Sigmoid colon (tissue), 7 donors: ENCODE data around the gene NR1D2. TPM values are rescaled to one million over a fixed set of nuclear protein-coding genes. Genes with fewer than 3 reads are reported as not detected.
A peak's percentile ranks its signal among the peaks of the same experiment; 100 is the strongest.

Source experiments
- DNase-seq: peaks from one replicate; pipeline ENCODE4 v3.0.0-alpha.2; 2019
- H3K27ac ChIP-seq, 4 donors: fragments of 200-600 bp; sonication (generic); one replicate each; pipeline ENCODE4 v1.5.1; 2016 to 2019; ENCODE audit warnings: mild to moderate bottlenecking in 1 of 4
- H3K27me3 ChIP-seq, 3 donors: fragments of 200-600 bp; sonication (generic); one replicate each; pipeline ENCODE4 v1.5.1; 2019; ENCODE audit warnings: mild to moderate bottlenecking in 1 of 3
- H3K36me3 ChIP-seq, 4 donors: fragments of 200-600 bp; sonication (generic); one replicate each; pipeline ENCODE4 v1.5.1; 2016 to 2019
- H3K4me1 ChIP-seq, 4 donors: fragments of 200-600 bp; sonication (generic); one replicate each; pipeline ENCODE4 v1.5.1; 2017 to 2019
- H3K4me3 ChIP-seq, 4 donors: fragments of 200-600 bp; sonication (generic); one replicate each; pipeline ENCODE4 v1.5.1; 2017 to 2019; ENCODE audit warnings: mild to moderate bottlenecking in 2 of 4, moderate library complexity in 1 of 4
- H3K9me3 ChIP-seq, 4 donors: fragments of 200-600 bp in 3 of 4; sonication (generic) in 3 of 4; one replicate each; pipeline versions ENCODE4 v1.5.1 to v1.6.1; 2013 to 2019
- EP300 ChIP-seq, 4 donors: sonication (generic); formaldehyde crosslinking; IDR thresholded peaks; one replicate each; pipeline ENCODE4 v1.6.1; 2017; ENCODE audit warnings: antibody characterized with exemption in 4 of 4
- POLR2A ChIP-seq, 2 donors: fragments of 450-650 bp; IDR thresholded peaks; one replicate each; pipeline ENCODE4 v1.6.1; 2016; ENCODE audit warnings: antibody characterized with exemption in 2 of 2, mild to moderate bottlenecking in 2 of 2, moderate library complexity in 2 of 2
- POLR2AphosphoS5 ChIP-seq, 4 donors: sonication (generic); formaldehyde crosslinking; IDR thresholded peaks; one replicate each; pipeline ENCODE4 v1.6.1; 2017; ENCODE audit warnings: antibody characterized with exemption in 4 of 4
- WGBS, 2 donors: extraction: QIAGEN DNeasy Blood & Tissue Kit; methylation state at CpG; one replicate each; pipeline ENCODE4 v1.1.7; 2013; 5-methylcytosine and 5-hydroxymethylcytosine counted together
- intact Hi-C: fragments of 100-400 bp; cut with DNase I; formaldehyde crosslinking; loops from one replicate; pipeline ENCODE4 v1.15.1; 2023
- polyA plus RNA-seq, 3 donors: library from polyadenylated mRNA; stranded (reverse); fragments of 200-250 nt; gene quantifications; one replicate each; pipeline ENCODE4 v1.2.3, GENCODE V29; 2013
- total RNA-seq, 4 donors: library from RNA; depleted of rRNA; stranded (reverse); fragments of >200 nt; gene quantifications; one replicate each; pipeline ENCODE4 v1.1.0, GENCODE V29; 2016
- TF ChIP-seq, protein P1 (sequence below), 4 experiments: fragments of 450-650 bp in 3 of 4; fragments of 200-600 bp in 1 of 4; IDR thresholded peaks; one replicate each; pipeline ENCODE4 v1.5.1; 2016 to 2019; ENCODE audit warnings: antibody characterized with exemption in 4 of 4, mild to moderate bottlenecking in 3 of 4, moderate library complexity in 2 of 4
- donor health status: healthy with polysubstance abuse.
- donor health status: Bipolar disorder and iron deficiency.
- donor health status: healthy.

NR1D2 gene
- total and polyA plus RNA-seq, 7 donors: 7.7 to 63.7 (median 43.8) TPM

DNA sequence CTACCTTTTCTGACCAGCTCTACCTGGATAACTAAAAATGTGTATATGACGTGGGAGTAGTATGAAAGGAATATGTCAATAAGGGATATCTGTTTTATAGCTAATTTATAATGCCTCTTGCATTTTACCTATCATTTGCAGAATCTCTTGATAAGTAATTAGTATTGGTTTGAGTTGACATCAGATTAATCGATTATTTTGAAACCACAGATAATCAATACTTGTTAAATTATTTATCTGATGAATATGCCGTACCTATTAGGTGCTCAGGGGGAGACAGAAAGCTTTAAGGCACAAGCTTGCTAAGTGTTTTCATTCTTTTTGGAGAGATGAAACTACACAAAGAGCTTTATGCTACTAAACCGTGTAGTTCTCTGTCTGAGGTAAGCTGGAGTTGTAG lies 24.3 kb downstream of the NR1D2 start:
- Histone ChIP-seq H3K4me3 (no peak overlapping the region), H3K4me1 (peaks cover 0 to 43% (median 38%) of the 10 kb centered on the region in 4 donors), H3K27me3 (no peaks in the 10 kb centered on the region), H3K27ac (peak overlapping the region in 2 of 4 donors; percentile 7 to 29), H3K36me3 (peaks cover 0 to 90% (median 11%) of the 10 kb centered on the region in 4 donors), H3K9me3 (no peaks in the 10 kb centered on the region)
- no peak for DNase-seq
- intact Hi-C loops: no loop called here
- no peak for TF ChIP-seq EP300 (IDR thresholded peaks at IDR 0.05)
- TF ChIP-seq, protein P1, sequence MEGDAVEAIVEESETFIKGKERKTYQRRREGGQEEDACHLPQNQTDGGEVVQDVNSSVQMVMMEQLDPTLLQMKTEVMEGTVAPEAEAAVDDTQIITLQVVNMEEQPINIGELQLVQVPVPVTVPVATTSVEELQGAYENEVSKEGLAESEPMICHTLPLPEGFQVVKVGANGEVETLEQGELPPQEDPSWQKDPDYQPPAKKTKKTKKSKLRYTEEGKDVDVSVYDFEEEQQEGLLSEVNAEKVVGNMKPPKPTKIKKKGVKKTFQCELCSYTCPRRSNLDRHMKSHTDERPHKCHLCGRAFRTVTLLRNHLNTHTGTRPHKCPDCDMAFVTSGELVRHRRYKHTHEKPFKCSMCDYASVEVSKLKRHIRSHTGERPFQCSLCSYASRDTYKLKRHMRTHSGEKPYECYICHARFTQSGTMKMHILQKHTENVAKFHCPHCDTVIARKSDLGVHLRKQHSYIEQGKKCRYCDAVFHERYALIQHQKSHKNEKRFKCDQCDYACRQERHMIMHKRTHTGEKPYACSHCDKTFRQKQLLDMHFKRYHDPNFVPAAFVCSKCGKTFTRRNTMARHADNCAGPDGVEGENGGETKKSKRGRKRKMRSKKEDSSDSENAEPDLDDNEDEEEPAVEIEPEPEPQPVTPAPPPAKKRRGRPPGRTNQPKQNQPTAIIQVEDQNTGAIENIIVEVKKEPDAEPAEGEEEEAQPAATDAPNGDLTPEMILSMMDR (IDR thresholded peaks at IDR 0.05): no peak
- TF ChIP-seq POLR2A (IDR thresholded peaks at IDR 0.05): no peak
- no peak for TF ChIP-seq POLR2AphosphoS5 (IDR thresholded peaks at IDR 0.05)
- WGBS, 2 donors: 91 to 96% methylated on average over 4 of the region's 4 CpGs

DNA sequence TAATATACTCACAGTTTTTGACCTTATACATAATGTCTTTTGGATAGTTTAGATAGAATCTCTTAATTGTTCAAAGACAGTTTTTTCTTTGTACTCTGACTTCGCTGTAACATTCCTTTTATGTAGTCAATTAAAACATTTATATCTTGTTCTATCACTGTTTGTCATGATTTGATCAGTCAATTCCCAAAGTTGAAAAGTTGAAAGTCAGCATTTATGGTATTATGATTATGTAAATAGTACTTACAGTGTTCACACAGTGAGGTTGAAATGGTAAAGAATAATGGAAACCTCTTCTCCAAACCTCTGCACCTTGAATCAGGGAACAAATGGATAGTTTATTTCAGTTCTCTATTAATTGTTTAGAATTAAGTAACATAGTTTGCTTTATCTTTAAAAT lies 26.6 kb downstream of the NR1D2 start:
- 97% methylated on average over 1 of the region's 1 CpG for WGBS, 2 donors
- no peaks in the 10 kb centered on the region for H3K9me3 ChIP-seq
- TF ChIP-seq POLR2A (IDR thresholded peaks at IDR 0.05) (no peak), EP300 (IDR thresholded peaks at IDR 0.05) (no peak), POLR2AphosphoS5 (IDR thresholded peaks at IDR 0.05) (no peak)
- TF ChIP-seq, protein P1 (IDR thresholded peaks at IDR 0.05): no peak
- no peaks in the 10 kb centered on the region for H3K27me3 ChIP-seq
- H3K27ac ChIP-seq: no peak overlapping the region
- H3K4me1 ChIP-seq: peaks cover 0 to 20% (median 19%) of the 10 kb centered on the region in 4 donors
- intact Hi-C loops: no loop called here
- no peak for DNase-seq
- no peak overlapping the region for H3K4me3 ChIP-seq
- peaks cover 0 to 88% (median 9%) of the 10 kb centered on the region in 4 donors for H3K36me3 ChIP-seq

GRCh38 chr3:23976555-23976954 lies 31.5 kb downstream of the NR1D2 start:
- no peaks in the 10 kb centered on the region for H3K27me3 ChIP-seq
- no peaks in the 10 kb centered on the region for H3K9me3 ChIP-seq
- intact Hi-C loops: no loop called here
- TF ChIP-seq, protein P1 (IDR thresholded peaks at IDR 0.05): no peak
- TF ChIP-seq POLR2A (IDR thresholded peaks at IDR 0.05): no peak
- no peak for TF ChIP-seq POLR2AphosphoS5 (IDR thresholded peaks at IDR 0.05)
- no peak for TF ChIP-seq EP300 (IDR thresholded peaks at IDR 0.05)
- WGBS, 2 donors: 74 to 91% methylated on average over 4 of the region's 4 CpGs
- no peak overlapping the region for H3K4me3 ChIP-seq
- H3K36me3 ChIP-seq: peaks cover 0 to 68% (median 0%) of the 10 kb centered on the region in 4 donors
- no peak for DNase-seq
- peaks cover 0 to 34% (median 14%) of the 10 kb centered on the region in 4 donors for H3K4me1 ChIP-seq
- H3K27ac ChIP-seq: no peak overlapping the region

- H3K4me3 ChIP-seq: no peak overlapping the region
- H3K9me3 ChIP-seq: no peaks in the 10 kb centered on the region
- intact Hi-C loops: no loop called here
- peaks cover 0 to 43% (median 0%) of the 10 kb centered on the region in 4 donors for H3K36me3 ChIP-seq
- peaks cover 0 to 38% (median 18%) of the 10 kb centered on the region in 4 donors for H3K4me1 ChIP-seq
- TF ChIP-seq POLR2AphosphoS5 (IDR thresholded peaks at IDR 0.05): no peak
- no peak for TF ChIP-seq EP300 (IDR thresholded peaks at IDR 0.05)
- TF ChIP-seq, protein P1 (IDR thresholded peaks at IDR 0.05): no peak
- TF ChIP-seq POLR2A (IDR thresholded peaks at IDR 0.05): no peak
- no peaks in the 10 kb centered on the region for H3K27me3 ChIP-seq
- DNase-seq: no peak
- no peak overlapping the region for H3K27ac ChIP-seq
Measured at GRCh38 chr3:23979569-23979968, 34.5 kb downstream of the NR1D2 start.

GRCh38 chr3:23981136-23981535 lies 36.0 kb downstream of the NR1D2 start:
- TF ChIP-seq POLR2A (IDR thresholded peaks at IDR 0.05): no peak
- TF ChIP-seq EP300 (IDR thresholded peaks at IDR 0.05): no peak
- no peak for TF ChIP-seq POLR2AphosphoS5 (IDR thresholded peaks at IDR 0.05)
- TF ChIP-seq, protein P1 (IDR thresholded peaks at IDR 0.05): no peak
- DNase-seq: peak; percentile 70
- intact Hi-C loops: no loop called here
- H3K4me1 ChIP-seq: peaks cover 0 to 38% (median 18%) of the 10 kb centered on the region in 4 donors
- no peak overlapping the region for H3K4me3 ChIP-seq
- H3K36me3 ChIP-seq: peaks cover 0 to 29% (median 0%) of the 10 kb centered on the region in 4 donors
- WGBS, 2 donors: 95 to 96% methylated on average over 7 of the region's 7 CpGs
- no peaks in the 10 kb centered on the region for H3K27me3 ChIP-seq
- H3K27ac ChIP-seq: no peak overlapping the region
- no peaks in the 10 kb centered on the region for H3K9me3 ChIP-seq
